GM15510 (cell line): ENCODE measurements around the gene SLC22A4.

Source experiments
- POLR2A ChIP-seq: IDR thresholded peaks from 3 replicates; pipeline ENCODE4 v1.6.1; 2011; ENCODE audit warnings: borderline replicate concordance; ENCODE audit not compliant: insufficient read length; ENCODE audit errors: extremely low read depth

SLC22A4 gene

DNA sequence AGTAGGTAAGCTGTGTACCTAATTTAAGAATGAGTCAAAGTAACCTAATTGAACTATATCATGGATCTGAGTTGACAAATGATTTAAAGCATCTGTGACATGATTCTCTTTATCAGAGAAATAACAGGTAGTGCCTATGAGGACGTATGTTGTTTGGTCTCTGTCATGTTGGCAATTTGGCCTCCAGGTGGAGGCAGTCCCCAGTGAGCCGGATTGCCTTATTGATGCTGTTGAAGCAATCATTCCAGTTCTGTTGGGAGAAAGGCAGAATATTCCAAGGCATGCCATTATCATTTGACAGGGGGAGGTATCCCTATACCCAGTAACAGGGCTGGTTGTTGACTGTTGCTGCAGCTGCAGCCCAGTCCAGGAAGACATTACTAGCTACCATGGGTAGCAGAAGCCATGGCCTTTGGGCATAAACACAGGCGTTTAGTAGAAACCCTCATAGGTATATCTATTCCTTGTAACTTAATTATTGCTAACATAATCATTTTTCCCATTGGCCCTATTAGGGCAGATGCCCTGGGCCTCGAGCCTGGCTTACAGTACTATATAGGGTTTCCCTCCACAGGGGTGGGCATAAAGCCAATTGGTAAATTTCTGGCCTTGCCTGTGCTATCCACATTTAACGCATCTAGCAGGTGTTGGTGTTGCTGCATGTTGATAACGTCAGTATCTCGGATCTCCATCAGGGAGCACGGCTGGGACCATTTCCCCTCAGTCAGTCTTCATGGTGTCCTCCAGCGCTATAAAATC is 12.2 kb upstream of the SLC22A4 start:
- no peak for TF ChIP-seq POLR2A

DNA sequence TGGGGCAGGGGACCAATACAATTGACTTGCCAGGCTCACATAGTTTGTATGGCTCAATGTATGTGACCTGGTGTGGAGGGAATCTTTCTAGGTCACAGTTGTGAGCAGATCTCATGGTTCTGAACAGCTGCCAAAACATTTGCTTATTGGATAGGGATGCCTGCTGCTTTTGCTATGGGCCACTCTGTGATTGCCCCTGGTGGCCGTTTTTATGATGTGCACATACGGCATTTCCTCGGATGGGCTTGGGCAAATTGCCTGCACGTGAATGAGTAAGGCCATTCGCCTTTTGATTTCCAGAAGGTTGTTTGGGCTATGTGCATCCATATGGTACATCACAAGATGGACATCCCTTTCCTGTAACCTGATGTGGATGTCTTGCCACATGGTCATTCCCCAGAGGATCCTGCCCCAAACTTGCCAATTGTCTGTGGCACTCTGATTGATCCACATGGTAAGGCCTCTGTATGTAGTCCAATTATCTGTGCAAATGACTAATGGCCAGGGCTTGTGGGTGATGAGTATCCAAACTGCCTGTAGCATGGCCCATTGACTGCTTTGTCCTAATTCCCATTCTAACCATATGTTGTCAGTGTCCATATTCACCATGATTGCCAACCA is 10.7 kb upstream of the SLC22A4 start:
- no peak for TF ChIP-seq POLR2A

DNA sequence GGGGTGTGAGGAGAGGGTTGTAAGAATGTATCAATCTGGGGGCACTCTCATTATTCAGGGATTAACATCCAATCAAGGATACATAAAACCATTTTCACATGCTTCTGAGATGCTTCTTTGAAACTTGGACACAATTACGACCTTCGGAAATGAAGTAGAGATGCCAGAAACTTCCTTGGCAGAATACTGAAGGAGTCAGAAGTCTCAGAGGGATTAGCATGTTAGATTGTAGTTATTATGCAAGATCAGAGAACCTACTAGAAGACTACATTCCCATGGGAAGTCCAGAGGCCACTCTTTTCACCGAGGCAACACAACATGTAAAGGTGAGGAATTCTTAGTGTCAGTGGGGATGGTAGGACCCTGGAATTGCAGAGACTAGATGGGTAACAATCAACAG is 5.1 kb upstream of the SLC22A4 start:
- no peak for TF ChIP-seq POLR2A

DNA sequence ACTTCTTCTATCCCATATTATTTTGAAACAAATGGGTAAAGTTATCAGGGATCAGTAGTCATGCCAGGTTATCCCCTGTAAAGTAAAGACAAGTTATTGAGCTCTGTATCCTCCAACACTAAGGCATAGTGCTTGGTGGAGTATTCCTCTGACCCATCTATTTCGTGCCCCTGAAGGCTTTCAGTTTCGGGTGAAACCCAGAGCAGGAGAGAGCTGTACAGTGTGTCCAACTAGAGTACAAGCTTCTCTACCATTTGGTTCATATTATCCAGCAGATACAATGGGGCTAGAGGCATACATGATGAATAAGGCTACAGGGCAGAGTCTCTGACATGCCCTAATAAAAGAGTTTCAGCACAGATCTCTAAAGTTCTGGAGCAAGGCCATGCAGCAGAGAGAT is 3.2 kb upstream of the SLC22A4 start:
- no peak for TF ChIP-seq POLR2A

DNA sequence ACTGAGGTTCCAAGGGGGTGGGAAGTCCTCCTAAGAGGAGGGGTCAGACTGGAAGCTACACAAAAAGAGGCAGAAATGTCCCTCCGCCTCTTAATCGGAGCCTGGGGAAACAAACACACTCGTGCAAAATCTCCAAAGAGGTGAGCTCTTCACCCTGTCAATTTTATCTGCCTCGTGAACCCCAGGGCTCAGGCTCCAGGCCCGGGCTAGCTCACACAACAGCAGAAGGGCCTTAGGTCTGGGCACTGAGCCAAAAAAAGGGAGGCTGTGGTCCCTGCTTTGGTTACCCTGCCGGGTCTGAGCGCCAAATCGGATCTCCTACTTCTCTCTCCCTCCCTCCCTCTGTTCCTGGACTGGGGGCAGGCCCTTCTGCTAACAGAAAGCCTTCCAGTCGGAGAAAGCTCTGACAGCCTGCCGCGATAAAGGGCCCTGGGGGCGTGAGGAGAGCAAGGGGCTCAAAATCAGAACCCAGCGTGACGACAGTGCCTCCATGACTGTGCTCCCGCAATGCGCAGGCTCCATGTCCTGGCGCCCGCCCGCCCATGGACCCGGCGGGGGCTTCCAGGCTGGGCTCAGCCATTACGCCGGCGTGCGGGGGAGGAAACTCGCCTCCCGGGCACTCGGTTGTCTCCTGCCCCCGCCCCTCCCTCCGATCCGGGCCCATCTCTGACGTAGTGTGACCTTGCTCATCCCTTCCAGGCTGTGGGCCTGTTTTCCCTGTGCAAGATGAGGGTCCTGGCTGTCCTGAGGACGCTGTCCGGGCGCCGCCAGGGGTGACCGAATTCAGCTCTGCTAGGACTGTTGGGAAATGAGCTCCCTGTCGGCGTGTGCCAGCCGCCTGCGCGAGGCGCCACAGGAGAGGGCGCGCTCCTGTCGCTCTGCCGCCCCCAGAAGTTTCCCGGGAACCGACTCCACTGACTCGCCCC is 865 bp upstream of the SLC22A4 start:
- TF ChIP-seq POLR2A: no peak

DNA sequence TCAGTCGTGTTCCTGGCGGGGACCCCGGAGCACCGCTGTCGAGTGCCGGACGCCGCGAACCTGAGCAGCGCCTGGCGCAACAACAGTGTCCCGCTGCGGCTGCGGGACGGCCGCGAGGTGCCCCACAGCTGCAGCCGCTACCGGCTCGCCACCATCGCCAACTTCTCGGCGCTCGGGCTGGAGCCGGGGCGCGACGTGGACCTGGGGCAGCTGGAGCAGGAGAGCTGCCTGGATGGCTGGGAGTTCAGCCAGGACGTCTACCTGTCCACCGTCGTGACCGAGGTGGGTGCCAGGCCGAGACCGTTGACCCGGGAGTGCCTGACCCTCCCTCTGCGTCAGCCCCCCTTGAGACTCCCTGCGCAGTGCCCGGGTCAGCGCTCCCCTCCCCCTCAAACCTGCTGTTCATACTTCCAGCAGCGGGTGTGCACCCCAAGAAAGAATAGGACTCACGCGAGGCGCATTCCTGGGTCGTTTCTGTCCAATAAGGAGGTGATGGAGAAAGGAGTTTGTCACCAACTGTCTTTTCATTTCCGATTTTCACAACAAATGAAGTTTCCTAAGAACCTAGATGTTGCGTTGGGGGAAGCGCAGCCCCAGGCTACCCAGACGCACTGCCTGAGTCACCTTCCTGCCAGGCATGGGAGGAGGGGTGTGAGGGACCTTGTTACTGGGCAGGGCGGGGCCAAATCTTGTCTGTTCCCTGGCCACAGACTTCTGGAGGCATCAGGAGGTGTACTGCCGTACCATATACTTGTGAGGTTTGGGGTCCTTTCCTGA is 722 bp downstream of the SLC22A4 start:
- no peak for TF ChIP-seq POLR2A

DNA sequence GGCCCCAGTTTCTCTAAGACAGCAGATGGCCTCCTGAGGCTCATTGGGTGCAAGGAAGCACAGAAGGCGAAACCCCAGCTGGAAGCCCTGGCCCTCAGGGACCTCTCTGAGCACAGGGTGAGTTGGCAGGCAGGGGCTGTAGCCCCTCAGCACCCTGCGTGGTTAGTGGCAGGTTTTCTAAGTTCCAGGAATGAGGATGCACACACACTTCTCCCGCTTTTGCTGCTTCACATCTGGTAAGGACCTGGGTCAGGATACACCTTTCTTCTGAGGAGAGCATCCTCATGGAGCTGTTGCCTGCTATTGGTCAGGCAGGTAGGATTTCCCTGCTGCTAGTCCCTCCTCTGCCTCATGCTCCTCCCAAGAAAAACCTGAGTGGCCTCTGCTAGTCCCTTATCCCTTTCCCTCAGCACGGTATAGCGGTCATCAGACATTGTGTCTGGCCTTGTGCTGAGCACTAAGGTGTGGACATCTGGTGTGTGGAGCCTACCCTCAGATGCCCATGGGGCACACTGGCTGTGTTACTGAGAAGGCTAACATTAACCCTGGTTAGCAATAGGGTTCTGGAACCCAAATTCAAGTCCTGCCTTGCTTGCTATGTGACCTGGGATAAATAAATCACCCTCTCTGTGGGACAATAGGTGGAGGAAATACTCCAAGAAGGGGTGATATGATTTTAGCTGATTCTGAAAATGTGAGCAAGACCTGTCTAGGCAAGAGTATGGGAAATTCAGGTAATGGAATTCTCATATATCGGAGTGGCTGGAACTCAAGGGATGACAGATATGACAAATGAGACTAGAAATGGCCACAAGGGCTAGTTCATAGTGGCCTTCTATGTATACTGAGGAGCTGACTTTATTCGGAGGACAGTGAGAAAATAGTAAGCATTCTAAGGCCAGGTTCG is 1.6 kb downstream of the SLC22A4 start:
- no peak for TF ChIP-seq POLR2A

DNA sequence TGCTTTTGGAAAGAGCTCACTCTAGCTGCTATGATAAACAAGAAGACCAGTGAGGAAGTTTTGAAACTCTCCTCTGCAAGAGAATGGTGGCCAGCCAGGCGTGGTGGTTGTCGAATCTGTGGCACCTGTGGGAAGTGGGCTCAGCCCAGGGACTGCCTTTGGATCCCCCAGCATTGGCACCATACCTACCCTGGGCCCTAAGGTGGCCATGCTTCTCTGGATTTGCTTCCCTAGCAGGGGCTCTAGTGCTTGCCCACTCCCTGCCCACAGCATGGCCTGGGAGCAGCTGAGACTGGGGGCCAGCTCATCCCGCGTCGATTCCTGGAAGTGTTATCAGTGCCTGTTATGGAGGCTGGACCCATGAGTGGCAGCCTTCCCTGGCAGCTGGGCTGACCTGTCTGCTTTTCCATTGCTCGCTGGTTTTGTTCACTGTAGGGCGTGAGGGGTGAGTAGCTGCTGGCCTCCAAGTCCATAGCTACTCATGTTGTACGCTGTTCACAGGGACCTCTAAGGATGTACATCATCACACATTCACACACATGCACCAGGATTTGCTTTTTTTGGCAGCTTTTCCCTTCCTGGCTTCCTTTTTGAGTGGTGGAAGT is 2.3 kb downstream of the SLC22A4 start:
- TF ChIP-seq POLR2A: no peak

DNA sequence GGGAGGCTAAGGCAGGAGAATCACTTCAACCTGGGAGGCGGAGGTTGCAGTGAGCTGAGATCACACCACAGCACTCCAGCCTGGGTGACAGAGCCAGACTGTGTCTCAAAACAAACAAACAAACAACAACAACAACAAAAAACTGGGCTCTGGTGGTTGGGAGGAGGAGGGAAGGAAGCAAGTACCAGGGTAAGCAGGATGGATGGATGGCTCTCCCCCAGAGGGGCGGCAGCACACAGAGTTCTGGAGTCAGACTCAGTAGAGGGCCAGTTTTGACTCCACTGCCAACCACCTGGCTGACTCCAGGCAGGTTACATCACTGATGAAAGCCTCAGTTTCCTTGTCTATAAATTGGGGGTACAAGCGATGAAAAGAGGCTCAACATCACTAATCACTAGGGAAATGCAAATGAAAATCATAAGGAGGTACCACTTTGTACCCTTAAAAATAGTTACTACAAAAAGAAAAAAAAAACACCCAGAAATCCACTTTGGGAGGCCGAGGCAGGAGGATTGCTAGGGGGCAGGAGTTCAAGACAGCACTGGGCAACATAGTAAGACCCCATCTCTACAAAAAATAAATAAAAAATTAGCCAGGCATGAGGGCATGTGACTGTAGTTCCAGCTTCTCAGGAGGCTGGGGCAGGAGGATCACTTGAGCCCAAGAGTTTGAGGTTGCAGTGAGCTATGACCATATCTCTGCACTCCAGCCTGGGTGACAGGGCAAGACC is 3.2 kb downstream of the SLC22A4 start:
- TF ChIP-seq POLR2A: no peak

DNA sequence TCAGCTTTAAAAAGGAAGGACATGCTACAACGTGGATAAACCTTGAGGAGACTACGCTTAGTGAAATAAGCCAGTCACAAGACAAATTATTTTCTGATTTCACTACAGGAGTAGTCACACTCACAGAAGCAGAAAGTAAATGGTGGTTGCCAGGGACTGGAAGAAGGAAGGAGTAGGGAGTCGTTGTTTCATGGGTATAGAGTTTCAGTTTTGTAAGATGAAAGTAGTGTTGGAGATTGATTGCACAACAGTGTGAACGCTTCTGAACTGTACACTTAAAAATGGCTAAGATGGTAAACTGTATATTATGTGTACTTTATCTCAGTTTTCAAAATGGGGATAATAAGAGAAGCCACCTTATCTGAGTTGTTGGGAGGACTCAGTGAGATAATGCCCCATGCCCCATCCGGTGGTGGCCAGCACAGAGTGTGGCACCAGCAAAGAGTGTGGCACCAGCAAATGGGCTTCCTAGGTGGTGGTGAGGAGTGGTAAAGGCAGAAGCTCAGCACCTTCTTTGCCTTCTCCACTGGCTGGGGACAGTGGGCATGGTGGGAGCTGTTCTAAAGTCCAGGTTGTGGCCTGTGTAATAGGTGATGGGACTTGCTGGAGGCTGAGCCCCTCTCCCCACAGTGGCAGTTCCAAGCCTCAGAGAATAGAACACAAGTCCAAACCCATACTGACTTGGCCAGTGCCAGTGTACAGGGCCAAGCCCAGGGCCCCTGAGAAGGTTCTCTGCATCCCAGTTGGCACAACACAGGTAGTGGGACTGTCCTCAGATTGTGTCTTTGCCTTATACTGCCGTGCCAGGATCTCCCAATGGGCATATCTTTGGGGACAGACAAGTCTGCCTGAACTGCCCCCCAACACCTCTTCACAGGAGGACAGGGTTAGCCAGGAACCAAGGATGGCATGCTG is 4.4 kb downstream of the SLC22A4 start:
- no peak for TF ChIP-seq POLR2A

DNA sequence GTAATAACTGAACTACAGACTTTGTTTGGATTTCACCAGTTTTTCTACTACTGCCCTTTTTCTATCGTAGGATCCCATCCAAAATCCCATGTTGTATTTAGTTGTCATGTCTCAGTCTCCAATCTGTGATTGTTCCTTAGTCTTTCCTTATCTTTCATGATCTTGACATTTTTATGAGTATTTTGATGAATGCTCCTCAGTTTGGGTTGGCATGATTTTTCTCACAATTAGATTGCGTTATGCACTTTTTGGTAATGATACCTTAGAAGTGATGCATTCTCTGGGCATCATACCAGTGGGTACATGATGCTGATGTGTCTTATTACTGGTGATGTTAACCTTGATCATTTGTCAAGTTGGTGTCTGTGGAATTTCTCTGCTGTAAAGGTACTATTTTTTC is 5.7 kb downstream of the SLC22A4 start:
- TF ChIP-seq POLR2A: no peak
